ENCODE data around the gene PHRF1. TPM values are rescaled to one million over a fixed set of nuclear protein-coding genes. Genes with fewer than 3 reads are reported as not detected.
"Not testable (repeated sequence)": the region's sequence is repeated elsewhere in the genome, so short reads cannot be mapped to it uniquely, and the experiment has no call there.

The PHRF1 gene
- total RNA-seq, 2 donors from 2014 or later: 31.3 to 39.6 TPM

- no peak overlapping the region for H3K4me3 ChIP-seq
- DNase-seq (ENCODE audit: low spot score) (no peak), ATAC-seq (ENCODE audit: insufficient number of reproducible peaks, low FRiP score, low read depth) (no peak)
- peaks cover 27% of the 10 kb centered on the region for H3K36me3 ChIP-seq
- H3K27me3 ChIP-seq (replicated peaks; ENCODE audit: insufficient read depth): no peaks in the 10 kb centered on the region
- TF ChIP-seq, protein P1, sequence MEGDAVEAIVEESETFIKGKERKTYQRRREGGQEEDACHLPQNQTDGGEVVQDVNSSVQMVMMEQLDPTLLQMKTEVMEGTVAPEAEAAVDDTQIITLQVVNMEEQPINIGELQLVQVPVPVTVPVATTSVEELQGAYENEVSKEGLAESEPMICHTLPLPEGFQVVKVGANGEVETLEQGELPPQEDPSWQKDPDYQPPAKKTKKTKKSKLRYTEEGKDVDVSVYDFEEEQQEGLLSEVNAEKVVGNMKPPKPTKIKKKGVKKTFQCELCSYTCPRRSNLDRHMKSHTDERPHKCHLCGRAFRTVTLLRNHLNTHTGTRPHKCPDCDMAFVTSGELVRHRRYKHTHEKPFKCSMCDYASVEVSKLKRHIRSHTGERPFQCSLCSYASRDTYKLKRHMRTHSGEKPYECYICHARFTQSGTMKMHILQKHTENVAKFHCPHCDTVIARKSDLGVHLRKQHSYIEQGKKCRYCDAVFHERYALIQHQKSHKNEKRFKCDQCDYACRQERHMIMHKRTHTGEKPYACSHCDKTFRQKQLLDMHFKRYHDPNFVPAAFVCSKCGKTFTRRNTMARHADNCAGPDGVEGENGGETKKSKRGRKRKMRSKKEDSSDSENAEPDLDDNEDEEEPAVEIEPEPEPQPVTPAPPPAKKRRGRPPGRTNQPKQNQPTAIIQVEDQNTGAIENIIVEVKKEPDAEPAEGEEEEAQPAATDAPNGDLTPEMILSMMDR (IDR thresholded peaks at IDR 0.05): no peak
- no peaks in the 10 kb centered on the region for H3K4me1 ChIP-seq (ENCODE audit: control insufficient read depth in 1 of 2, low read depth in 2 of 2)
- no peak overlapping the region for H3K27ac ChIP-seq
- H3K9me3 ChIP-seq: no peaks in the 10 kb centered on the region
Observed at GRCh38 chr11:646214-646613, 69.9 kb downstream of the PHRF1 start.

GRCh38 chr11:647672-648158 is 71.4 kb downstream of the PHRF1 start:
- DNase-seq (ENCODE audit: low spot score); H3K4me3 ChIP-seq; ATAC-seq (ENCODE audit: insufficient number of reproducible peaks, low FRiP score, low read depth); H3K27me3 ChIP-seq (replicated peaks; ENCODE audit: insufficient read depth); H3K4me1 ChIP-seq (ENCODE audit: control insufficient read depth in 1 of 2, low read depth in 2 of 2); H3K9me3 ChIP-seq; H3K27ac ChIP-seq: not testable (repeated sequence)
- H3K36me3 ChIP-seq: peaks cover 19% of the 10 kb centered on the region

GRCh38 chr11:650482-650881 is 74.2 kb downstream of the PHRF1 start:
- DNase-seq (ENCODE audit: low spot score) (no peak), ATAC-seq (ENCODE audit: insufficient number of reproducible peaks, low FRiP score, low read depth) (no peak)
- no peak overlapping the region for H3K4me3 ChIP-seq
- H3K4me1 ChIP-seq (ENCODE audit: control insufficient read depth in 1 of 2, low read depth in 2 of 2): no peaks in the 10 kb centered on the region
- no peaks in the 10 kb centered on the region for H3K9me3 ChIP-seq
- no peaks in the 10 kb centered on the region for H3K27me3 ChIP-seq (replicated peaks; ENCODE audit: insufficient read depth)
- H3K36me3 ChIP-seq: peaks cover 4% of the 10 kb centered on the region
- H3K27ac ChIP-seq: no peak overlapping the region
- TF ChIP-seq, protein P1 (IDR thresholded peaks at IDR 0.05): no peak

GRCh38 chr11:653136-653535 is 76.9 kb downstream of the PHRF1 start:
- not testable (repeated sequence) for H3K27me3 ChIP-seq (replicated peaks; ENCODE audit: insufficient read depth); ATAC-seq (ENCODE audit: insufficient number of reproducible peaks, low FRiP score, low read depth); DNase-seq (ENCODE audit: low spot score); H3K4me3 ChIP-seq; H3K27ac ChIP-seq; H3K36me3 ChIP-seq; H3K4me1 ChIP-seq (ENCODE audit: control insufficient read depth in 1 of 2, low read depth in 2 of 2); H3K9me3 ChIP-seq

DNA sequence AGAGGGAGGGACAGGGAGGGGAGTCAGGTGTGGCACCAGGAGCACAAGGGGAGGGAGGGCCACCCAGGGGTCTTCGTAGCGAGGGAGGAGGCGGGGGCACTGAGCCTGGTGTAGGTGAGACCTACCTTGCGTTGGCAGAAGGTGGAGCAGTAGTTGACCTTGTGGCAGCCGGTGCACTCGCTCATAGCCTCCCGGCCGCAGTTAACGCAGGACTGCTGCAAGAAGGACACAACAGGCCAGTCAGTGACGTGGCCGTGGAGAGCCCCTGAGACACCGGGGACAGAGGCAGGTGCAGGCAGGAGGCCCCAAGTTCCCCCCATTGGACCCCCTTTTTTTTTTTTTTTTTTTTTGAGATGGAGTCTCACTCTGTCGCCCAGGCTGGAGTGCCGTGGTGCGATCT is 77.6 kb downstream of the PHRF1 start:
- TF ChIP-seq, protein P1 (IDR thresholded peaks at IDR 0.05): no peak
- no peak overlapping the region for H3K4me3 ChIP-seq
- ATAC-seq (ENCODE audit: insufficient number of reproducible peaks, low FRiP score, low read depth) (no peak), DNase-seq (ENCODE audit: low spot score) (no peak)
- no peak overlapping the region for H3K27ac ChIP-seq
- no peaks in the 10 kb centered on the region for H3K27me3 ChIP-seq (replicated peaks; ENCODE audit: insufficient read depth)
- no peaks in the 10 kb centered on the region for H3K9me3 ChIP-seq
- no peaks in the 10 kb centered on the region for H3K4me1 ChIP-seq (ENCODE audit: control insufficient read depth in 1 of 2, low read depth in 2 of 2)
- H3K36me3 ChIP-seq: peaks cover 9% of the 10 kb centered on the region

GRCh38 chr11:654444-654843 is 78.2 kb downstream of the PHRF1 start:
- not testable (repeated sequence) for H3K27me3 ChIP-seq (replicated peaks; ENCODE audit: insufficient read depth); H3K9me3 ChIP-seq; H3K27ac ChIP-seq; DNase-seq (ENCODE audit: low spot score); ATAC-seq (ENCODE audit: insufficient number of reproducible peaks, low FRiP score, low read depth); H3K4me3 ChIP-seq; H3K4me1 ChIP-seq (ENCODE audit: control insufficient read depth in 1 of 2, low read depth in 2 of 2)
- peaks cover 12% of the 10 kb centered on the region for H3K36me3 ChIP-seq
